ENCODE results near the gene AVEN. TPM values are rescaled to one million over a fixed set of nuclear protein-coding genes. Genes with fewer than 3 reads are reported as not detected.

AVEN gene
- total RNA-seq, 1 donor from 2014 or later: 11.5 TPM

DNA sequence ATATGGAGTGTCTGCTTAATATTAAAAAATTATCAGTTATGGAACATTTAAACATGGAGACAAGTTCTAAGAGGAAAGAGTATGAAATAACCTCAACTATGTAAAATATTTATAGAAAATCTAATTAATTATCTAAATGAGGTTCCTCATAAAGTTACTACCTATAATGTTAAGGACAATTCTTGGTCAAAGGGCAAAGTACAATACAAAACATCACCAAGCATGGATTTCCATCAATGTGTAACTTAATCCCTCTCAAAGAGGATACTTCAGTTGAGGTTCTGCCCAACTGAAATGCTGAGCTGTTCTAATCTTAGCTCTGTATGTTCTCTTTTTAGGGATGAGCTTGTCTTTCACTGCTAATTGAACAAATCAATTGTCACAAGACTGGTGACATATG lies 126.7 kb downstream of the AVEN start:
- Histone ChIP-seq H3K27ac (no peak overlapping the region), H3K9me3 (no peaks in the 10 kb centered on the region), H3K27me3 (no peaks in the 10 kb centered on the region), H3K4me1 (no peaks in the 10 kb centered on the region), H3K36me3 (no peaks in the 10 kb centered on the region), H3K4me3 (no peak overlapping the region)
- no peak for DNase-seq
- TF ChIP-seq, protein P1, sequence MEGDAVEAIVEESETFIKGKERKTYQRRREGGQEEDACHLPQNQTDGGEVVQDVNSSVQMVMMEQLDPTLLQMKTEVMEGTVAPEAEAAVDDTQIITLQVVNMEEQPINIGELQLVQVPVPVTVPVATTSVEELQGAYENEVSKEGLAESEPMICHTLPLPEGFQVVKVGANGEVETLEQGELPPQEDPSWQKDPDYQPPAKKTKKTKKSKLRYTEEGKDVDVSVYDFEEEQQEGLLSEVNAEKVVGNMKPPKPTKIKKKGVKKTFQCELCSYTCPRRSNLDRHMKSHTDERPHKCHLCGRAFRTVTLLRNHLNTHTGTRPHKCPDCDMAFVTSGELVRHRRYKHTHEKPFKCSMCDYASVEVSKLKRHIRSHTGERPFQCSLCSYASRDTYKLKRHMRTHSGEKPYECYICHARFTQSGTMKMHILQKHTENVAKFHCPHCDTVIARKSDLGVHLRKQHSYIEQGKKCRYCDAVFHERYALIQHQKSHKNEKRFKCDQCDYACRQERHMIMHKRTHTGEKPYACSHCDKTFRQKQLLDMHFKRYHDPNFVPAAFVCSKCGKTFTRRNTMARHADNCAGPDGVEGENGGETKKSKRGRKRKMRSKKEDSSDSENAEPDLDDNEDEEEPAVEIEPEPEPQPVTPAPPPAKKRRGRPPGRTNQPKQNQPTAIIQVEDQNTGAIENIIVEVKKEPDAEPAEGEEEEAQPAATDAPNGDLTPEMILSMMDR (IDR thresholded peaks at IDR 0.05): no peak
- ATAC-seq: no peak
- intact Hi-C loops (cut with DNase I): no loop called here

DNA sequence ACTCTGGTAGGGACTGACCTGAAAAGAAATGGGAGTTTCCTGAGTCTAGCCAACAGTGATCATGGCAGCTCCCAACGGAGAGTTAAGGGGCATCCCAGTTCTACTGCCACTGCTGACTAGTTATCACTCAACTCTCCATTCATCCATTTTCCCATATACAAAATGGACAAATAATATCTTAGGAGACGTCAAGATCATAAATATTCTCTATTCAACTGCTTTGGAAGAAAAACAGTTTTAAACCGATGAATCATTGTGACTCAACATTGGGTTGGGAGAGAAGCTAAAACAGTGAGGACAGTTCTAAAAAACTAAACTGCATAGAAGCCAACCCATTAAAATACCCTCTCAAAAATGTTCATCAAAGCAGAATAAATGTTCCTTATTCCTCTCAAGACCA lies 128.3 kb downstream of the AVEN start:
- no peak overlapping the region for H3K27ac ChIP-seq
- ATAC-seq (no peak), DNase-seq (no peak)
- H3K9me3 ChIP-seq: no peaks in the 10 kb centered on the region
- H3K27me3 ChIP-seq: no peaks in the 10 kb centered on the region
- no peak overlapping the region for H3K4me3 ChIP-seq
- intact Hi-C loops (cut with DNase I): no loop called here
- TF ChIP-seq, protein P1 (IDR thresholded peaks at IDR 0.05): no peak
- H3K4me1 ChIP-seq: no peaks in the 10 kb centered on the region
- H3K36me3 ChIP-seq: no peaks in the 10 kb centered on the region

DNA sequence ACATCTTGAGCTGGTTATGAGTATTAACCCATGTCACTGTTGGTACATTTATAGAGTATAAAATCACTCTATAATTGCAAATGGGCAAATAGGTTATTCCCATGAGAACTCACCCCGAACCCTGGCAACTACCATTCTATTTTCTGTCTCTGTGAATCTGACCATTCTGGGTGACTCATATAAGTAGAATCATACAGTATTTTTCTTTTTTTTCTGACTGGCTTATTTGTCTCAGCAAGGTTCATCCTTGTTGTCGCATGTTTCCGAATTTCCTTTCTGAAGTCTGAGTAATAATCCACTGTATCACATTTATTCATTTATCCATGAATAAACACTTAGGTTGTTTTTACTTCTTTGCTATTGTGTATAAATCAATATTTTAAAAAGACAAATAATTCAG lies 130.6 kb downstream of the AVEN start:
- Histone ChIP-seq H3K36me3 (no peaks in the 10 kb centered on the region), H3K27ac (no peak overlapping the region), H3K9me3 (no peaks in the 10 kb centered on the region), H3K27me3 (no peaks in the 10 kb centered on the region), H3K4me1 (no peaks in the 10 kb centered on the region), H3K4me3 (no peak overlapping the region)
- DNase-seq (no peak), ATAC-seq (no peak)
- intact Hi-C loops (cut with DNase I): no loop called here
- TF ChIP-seq, protein P1 (IDR thresholded peaks at IDR 0.05): no peak

DNA sequence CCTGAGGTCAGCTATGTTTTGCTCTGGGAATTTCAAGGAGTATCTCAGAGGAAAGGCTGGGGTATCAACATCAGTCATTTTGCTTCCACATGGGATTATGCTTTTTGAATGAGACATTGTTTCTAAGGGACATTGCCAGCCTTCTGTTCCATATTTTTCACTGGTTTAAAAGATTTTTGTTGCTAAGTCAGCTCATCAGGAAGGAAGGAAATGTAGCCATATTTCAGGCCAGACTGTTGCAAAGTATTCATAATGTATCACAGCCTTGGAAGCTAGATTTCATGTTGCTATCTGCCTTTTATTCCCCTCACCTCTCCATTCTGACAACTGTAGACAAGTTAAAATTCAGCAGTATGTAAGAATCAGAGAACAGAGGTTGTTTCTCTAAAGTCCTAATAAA lies 131.7 kb downstream of the AVEN start:
- intact Hi-C loops (cut with DNase I): no loop called here
- no peaks in the 10 kb centered on the region for H3K4me1 ChIP-seq
- H3K36me3 ChIP-seq: no peaks in the 10 kb centered on the region
- H3K27ac ChIP-seq: no peak overlapping the region
- no peak overlapping the region for H3K4me3 ChIP-seq
- H3K27me3 ChIP-seq: no peaks in the 10 kb centered on the region
- TF ChIP-seq, protein P1 (IDR thresholded peaks at IDR 0.05): no peak
- H3K9me3 ChIP-seq: no peaks in the 10 kb centered on the region
- ATAC-seq (no peak), DNase-seq (no peak)

DNA sequence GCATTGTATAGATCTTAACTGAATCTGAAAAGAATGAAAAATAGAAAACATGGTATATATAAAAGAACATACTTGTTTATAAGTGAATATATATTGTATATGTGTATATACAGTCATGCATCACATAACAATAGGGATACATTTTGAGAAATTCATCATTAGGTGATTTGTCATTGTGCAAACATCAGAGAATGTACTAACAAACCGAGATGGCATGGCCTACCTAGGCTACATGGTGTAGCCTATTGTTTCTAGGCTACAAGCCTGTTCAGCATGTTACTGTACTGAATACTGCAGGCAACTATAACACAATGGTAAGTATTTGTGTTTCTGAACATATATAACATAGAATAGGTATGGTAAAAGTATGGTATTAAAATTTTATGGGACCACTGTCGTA lies 135.3 kb downstream of the AVEN start:
- DNase-seq (no peak), ATAC-seq (no peak)
- TF ChIP-seq, protein P1 (IDR thresholded peaks at IDR 0.05): no peak
- intact Hi-C loops (cut with DNase I): no loop called here
- H3K9me3 ChIP-seq: no peaks in the 10 kb centered on the region
- H3K36me3 ChIP-seq: no peaks in the 10 kb centered on the region
- H3K27ac ChIP-seq: no peak overlapping the region
- no peaks in the 10 kb centered on the region for H3K4me1 ChIP-seq
- H3K27me3 ChIP-seq: no peaks in the 10 kb centered on the region
- no peak overlapping the region for H3K4me3 ChIP-seq

DNA sequence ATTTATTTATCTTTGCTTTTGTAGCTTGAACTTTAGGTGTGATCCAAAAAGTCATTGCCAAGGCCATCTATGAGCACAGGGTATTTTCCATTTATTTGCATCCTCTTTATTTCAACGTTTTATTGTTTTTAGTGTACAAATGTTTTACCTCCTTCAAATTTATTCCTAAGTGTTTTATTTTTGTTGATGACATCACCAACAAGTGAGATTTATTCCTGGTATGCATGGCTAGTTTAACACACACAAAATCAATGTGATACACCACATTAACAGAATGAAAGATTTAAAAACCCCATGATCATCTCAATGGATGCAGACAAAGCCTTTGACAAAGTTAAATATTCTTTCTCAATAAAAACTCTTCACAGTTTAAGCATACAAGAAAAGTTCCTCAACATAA lies 137.0 kb downstream of the AVEN start:
- DNase-seq: no peak
- TF ChIP-seq, protein P1 (IDR thresholded peaks at IDR 0.05): no peak
- intact Hi-C loops (cut with DNase I): no loop called here
- Histone ChIP-seq H3K4me1 (no peaks in the 10 kb centered on the region), H3K27me3 (no peaks in the 10 kb centered on the region), H3K36me3 (no peaks in the 10 kb centered on the region), H3K4me3 (no peak overlapping the region), H3K9me3 (no peaks in the 10 kb centered on the region), H3K27ac (no peak overlapping the region)
- no peak for ATAC-seq
